Astrocyte of the cerebellum (primary cell): ENCODE data around the gene ANXA1.
A peak's percentile ranks its signal among the peaks of the same experiment; 100 is the strongest.

Experiments
- DNase-seq: peaks from one replicate; pipeline ENCODE4 v3.0.0-alpha.2; 2011; ENCODE audit warnings: low read depth
- H3K4me3 ChIP-seq: 2 replicates; pipeline ENCODE4 v1.5.1; 2011; ENCODE audit warnings: mild to moderate bottlenecking, low read depth, low read length, moderate library complexity
- in situ Hi-C: cut with HindIII; loops from 2 replicates; pipeline ENCODE4 v1.10.0; 2017; ENCODE audit warnings: low sequenced_read_pairs
- TF ChIP-seq, protein P1 (sequence below): IDR thresholded peaks from 2 replicates; pipeline ENCODE4 v1.5.1; 2012; ENCODE audit warnings: low read length, low read depth, moderate library complexity, mild to moderate bottlenecking; ENCODE audit errors: missing control alignments

Gene ANXA1

GRCh38 chr9:73199448-73199847 is 47.8 kb downstream of the ANXA1 start:
- no peak for DNase-seq
- TF ChIP-seq, protein P1, sequence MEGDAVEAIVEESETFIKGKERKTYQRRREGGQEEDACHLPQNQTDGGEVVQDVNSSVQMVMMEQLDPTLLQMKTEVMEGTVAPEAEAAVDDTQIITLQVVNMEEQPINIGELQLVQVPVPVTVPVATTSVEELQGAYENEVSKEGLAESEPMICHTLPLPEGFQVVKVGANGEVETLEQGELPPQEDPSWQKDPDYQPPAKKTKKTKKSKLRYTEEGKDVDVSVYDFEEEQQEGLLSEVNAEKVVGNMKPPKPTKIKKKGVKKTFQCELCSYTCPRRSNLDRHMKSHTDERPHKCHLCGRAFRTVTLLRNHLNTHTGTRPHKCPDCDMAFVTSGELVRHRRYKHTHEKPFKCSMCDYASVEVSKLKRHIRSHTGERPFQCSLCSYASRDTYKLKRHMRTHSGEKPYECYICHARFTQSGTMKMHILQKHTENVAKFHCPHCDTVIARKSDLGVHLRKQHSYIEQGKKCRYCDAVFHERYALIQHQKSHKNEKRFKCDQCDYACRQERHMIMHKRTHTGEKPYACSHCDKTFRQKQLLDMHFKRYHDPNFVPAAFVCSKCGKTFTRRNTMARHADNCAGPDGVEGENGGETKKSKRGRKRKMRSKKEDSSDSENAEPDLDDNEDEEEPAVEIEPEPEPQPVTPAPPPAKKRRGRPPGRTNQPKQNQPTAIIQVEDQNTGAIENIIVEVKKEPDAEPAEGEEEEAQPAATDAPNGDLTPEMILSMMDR = no peak
- no peak overlapping the region for H3K4me3 ChIP-seq
- in situ Hi-C loops = loop anchor here (5.0 kb wide), 1 partner anchor 342 kb away; no protein-coding TSS in a partner anchor

- no peak for DNase-seq
- TF ChIP-seq, protein P1 = peak; percentile 32
- no peak overlapping the region for H3K4me3 ChIP-seq
- in situ Hi-C loops = loop anchor here (5.0 kb wide), 1 partner anchor 343 kb away; no protein-coding TSS in a partner anchor
These were observed 48.2 kb downstream of the ANXA1 start for GRCh38 chr9:73199886-73200285.

GRCh38 chr9:73200694-73201452 is 49.2 kb downstream of the ANXA1 start:
- in situ Hi-C loops = no loop called here

DNA sequence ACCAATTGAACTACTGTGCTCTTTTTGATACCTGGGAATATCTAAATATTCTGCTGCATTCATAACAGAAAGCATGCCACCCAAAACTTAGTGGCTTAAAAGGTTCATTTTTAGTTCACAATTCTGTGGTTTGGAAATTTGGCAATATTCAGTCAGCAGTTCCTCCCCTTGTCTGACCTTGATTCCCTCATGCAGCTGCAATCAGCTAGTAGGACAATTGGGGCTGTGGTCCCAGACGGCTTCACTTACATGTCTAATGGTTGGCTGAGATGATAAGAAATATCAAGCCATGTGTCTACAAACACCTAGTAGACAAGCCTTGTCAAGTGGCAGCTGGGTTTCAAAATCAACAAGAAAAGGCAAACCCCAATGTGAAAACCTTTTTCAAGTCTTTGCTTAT is 51.3 kb downstream of the ANXA1 start:
- DNase-seq = no peak
- in situ Hi-C loops = no loop called here
- TF ChIP-seq, protein P1 = no peak

More at GRCh38 chr9:73200694-73201452, 49.2 kb downstream of the ANXA1 start:
- DNase-seq = no peak
- TF ChIP-seq, protein P1 = peak; percentile 13
- no peak overlapping the region for H3K4me3 ChIP-seq

DNA sequence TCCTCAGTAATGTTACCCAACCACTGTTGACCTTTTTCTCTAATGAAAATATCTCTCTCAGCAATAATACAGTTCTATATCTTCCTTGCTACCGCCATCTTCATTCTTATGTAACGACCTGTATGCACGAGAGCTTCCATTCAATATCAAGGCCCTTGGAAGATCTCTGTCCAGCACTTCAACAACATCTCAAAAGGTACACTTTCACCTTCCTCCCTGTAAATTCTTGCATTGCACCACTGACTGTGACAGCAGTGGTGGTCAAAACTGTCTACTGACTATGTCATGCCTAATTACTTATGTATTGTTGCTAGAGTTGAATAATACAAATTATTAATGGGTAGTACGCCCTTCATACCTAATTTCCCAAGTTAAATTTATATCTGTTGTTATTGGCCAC is 53.3 kb downstream of the ANXA1 start:
- in situ Hi-C loops = no loop called here
- TF ChIP-seq, protein P1 = no peak
- no peak for DNase-seq
- no peak overlapping the region for H3K4me3 ChIP-seq

More for the DNA sequence above, 51.3 kb downstream of the ANXA1 start:
- no peak overlapping the region for H3K4me3 ChIP-seq

DNA sequence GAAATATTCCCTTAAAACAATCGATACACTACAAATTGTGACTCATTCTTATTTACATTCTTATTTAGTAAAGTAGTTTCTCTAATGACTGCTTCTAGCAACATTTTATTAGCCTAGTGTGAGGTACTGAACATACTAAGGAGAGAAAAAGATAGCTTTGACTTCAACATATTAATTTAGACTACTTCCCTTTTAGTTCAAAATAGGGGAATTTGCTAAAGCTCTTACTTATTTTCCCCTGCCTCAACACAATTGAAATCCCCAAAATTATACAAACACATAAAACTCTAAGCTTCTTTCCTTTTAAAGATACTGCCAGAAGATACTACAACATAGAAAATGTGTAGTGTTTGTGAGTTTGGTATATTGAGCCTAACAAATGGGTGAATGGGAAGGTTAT is 55.2 kb downstream of the ANXA1 start:
- no peak overlapping the region for H3K4me3 ChIP-seq
- no peak for DNase-seq
- TF ChIP-seq, protein P1 = no peak
- in situ Hi-C loops = no loop called here
